Caco-2 (cell line): ENCODE results near the gene SGCA. TPM values are rescaled to one million over a fixed set of nuclear protein-coding genes. Genes with fewer than 3 reads are reported as not detected.

ENCODE experiments used
- BruUV-seq: library from RNA; stranded (reverse); fragments of 400-500 nt; replicated peaks from 2 replicates; lab custom pipeline; 2021; lab: Mats Ljungman, UMichigan
- CTCF ChIA-PET: fragments of 300-600 bp; sonication (Branson Sonifier 250); formaldehyde crosslinking; loops from one replicate; lab custom pipeline; 2022; ENCODE audit warnings: antibody characterized with exemption; lab: Charles Lee
- POLR2A ChIA-PET: fragments of 300-600 bp; sonication (Branson Sonifier 250); formaldehyde crosslinking; loops from one replicate; lab custom pipeline; 2022; ENCODE audit warnings: antibody characterized with exemption; lab: Charles Lee
- DNase-seq, 2 experiments: peaks; one replicate each; pipeline versions ENCODE4 v3.0.0 to v3.0.0-alpha.2; 2020 to 2022
- H3K27me3 ChIP-seq: replicated peaks from 2 replicates; pipeline ENCODE4 v1.6.0; 2011; ENCODE audit warnings: low read length; ENCODE audit not compliant: control insufficient read depth, insufficient read depth
- H3K36me3 ChIP-seq: 2 replicates; pipeline ENCODE4 v1.5.1; 2011; ENCODE audit warnings: low read length; ENCODE audit not compliant: control insufficient read depth, insufficient read depth
- H3K4me1 ChIP-seq: fragments of 250-450 bp; sonication (Bioruptor Pico); 2 replicates; pipeline ENCODE4 v1.5.1; 2020; ENCODE audit warnings: mild to moderate bottlenecking
- H3K4me3 ChIP-seq: 2 replicates; pipeline ENCODE4 v1.5.1; 2011; ENCODE audit warnings: low read depth, mild to moderate bottlenecking, control low read depth, low read length
- H3K9me3 ChIP-seq: fragments of 250-450 bp; sonication (Bioruptor Pico); 2 replicates; pipeline ENCODE4 v1.5.1; 2020; ENCODE audit warnings: mild to moderate bottlenecking, moderate library complexity
- H3K27ac Mint-ChIP-seq: one replicate; pipeline ENCODE4 v1.8.0; 2022; ENCODE audit warnings: mixed read lengths; ENCODE audit not compliant: unreplicated experiment
- H3K27me3 Mint-ChIP-seq: one replicate; pipeline ENCODE4 v1.8.0; 2022; ENCODE audit warnings: mixed read lengths; ENCODE audit not compliant: insufficient read depth, unreplicated experiment
- H3K36me3 Mint-ChIP-seq: one replicate; pipeline ENCODE4 v1.8.0; 2022; ENCODE audit warnings: mild to moderate bottlenecking, mixed read lengths; ENCODE audit not compliant: insufficient read depth, unreplicated experiment
- H3K4me1 Mint-ChIP-seq: one replicate; pipeline ENCODE4 v1.8.0; 2022; ENCODE audit warnings: low read depth, mixed read lengths; ENCODE audit not compliant: unreplicated experiment
- H3K4me3 Mint-ChIP-seq: one replicate; pipeline ENCODE4 v1.8.0; 2022; ENCODE audit warnings: mild to moderate bottlenecking, moderate library complexity, mixed read lengths; ENCODE audit not compliant: unreplicated experiment
- H3K9me3 Mint-ChIP-seq: one replicate; pipeline ENCODE4 v1.8.0; 2022; ENCODE audit warnings: mixed read lengths; ENCODE audit not compliant: unreplicated experiment
- CTCF ChIP-seq, 2 experiments: fragments of 200-600 bp in 1 of 2; IDR thresholded peaks; 1 replicate in 1 of 2; 2 replicates in 1 of 2; pipeline versions ENCODE4 v1.5.1 to v1.8.0; 2011 to 2022; ENCODE audit warnings: antibody characterized with exemption in 1 of 2, control low read depth in 1 of 2, inconsistent platforms in 1 of 2, low read depth in 1 of 2, low read length in 1 of 2, mild to moderate bottlenecking in 1 of 2, moderate library complexity in 1 of 2; ENCODE audit not compliant: insufficient read depth in 1 of 2, severe bottlenecking in 1 of 2, unreplicated experiment in 1 of 2
- intact Hi-C: fragments of 100-400 bp; cut with micrococcal nuclease; formaldehyde crosslinking; loops from one replicate; pipeline ENCODE4 v1.10.0; 2022; ENCODE audit not compliant: unreplicated experiment
- total RNA-seq: library from RNA; stranded (reverse); gene quantifications from 2 replicates; pipeline ENCODE4 v1.2.3, GENCODE V29; 2022

SGCA gene
- total RNA-seq, 1 experiment from 2014 or later, result not detected

DNA sequence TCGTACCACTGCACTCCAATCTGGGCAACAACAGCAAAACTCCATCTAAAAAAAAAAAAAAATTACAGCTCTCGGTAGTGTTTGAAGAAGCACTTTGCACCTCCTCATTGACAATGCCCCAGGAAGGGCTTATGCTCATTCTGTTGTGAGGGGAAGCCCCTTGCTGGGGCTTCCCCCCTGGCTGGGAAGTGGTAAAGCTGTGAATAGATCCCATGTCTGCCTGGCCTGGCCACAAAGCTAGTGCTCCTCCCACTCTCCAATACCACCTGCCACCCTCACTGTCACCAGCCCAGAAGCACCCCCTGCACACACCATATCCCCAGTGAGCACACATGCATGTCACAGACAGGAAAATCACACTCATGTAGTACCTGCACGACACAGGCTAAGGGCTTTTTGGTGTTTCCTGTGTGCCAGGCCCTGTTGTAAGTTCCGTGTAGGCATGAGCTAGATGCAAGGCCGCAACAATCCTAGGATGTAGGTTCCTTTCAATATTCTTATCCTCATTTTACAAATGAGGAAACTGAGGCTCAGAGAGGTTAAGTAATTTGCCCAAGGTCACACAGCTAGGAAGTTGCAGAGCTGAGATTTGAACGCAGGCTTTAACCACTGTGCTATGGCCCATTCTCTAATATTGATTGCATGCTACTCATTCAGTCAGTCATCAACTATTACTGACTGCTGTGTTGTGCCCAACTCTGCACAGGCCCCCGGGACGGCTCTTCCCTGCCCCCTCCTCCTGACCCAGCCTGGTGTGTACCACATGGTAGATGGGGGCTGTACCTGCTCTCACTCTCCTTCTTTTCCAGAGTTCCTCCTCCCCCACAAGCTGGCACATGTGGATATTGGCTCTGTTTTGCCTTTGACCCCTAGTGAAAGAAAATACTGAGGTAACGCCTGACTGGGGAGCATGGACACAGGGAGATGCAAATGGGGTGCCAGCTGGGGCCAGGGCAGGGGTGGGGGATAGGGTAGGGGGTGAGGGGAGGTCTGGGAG lies 47.5 kb downstream of the SGCA start:
- Histone ChIP-seq H3K4me3 (no peak overlapping the region), H3K4me1 (peaks cover 64% of the 10 kb centered on the region), H3K27me3 (no peaks in the 10 kb centered on the region), H3K36me3 (no peaks in the 10 kb centered on the region), H3K9me3 (no peaks in the 10 kb centered on the region)
- no peak overlapping the region for H3K4me3 Mint-ChIP-seq
- H3K27me3 Mint-ChIP-seq, result no peaks in the 10 kb centered on the region
- H3K36me3 Mint-ChIP-seq, result no peaks in the 10 kb centered on the region
- no TSS peak for BruUV-seq
- DNase-seq, result no peak
- no peaks in the 10 kb centered on the region for H3K9me3 Mint-ChIP-seq
- ChIA-PET POLR2A (no interaction called here), CTCF (interaction anchor here (0.7 to 1.2 kb wide), 4 partner anchors 11 to 80 kb away, joined by 3 to 4 read pairs (median 4); partner anchors contain the start of gene TMEM92)
- H3K4me1 Mint-ChIP-seq, result peaks cover 58% of the 10 kb centered on the region
- intact Hi-C loops, result no loop called here
- no peak overlapping the region for H3K27ac Mint-ChIP-seq
- no peak for TF ChIP-seq CTCF (IDR thresholded peaks at IDR 0.05; ENCODE audit: insufficient read depth in 1 of 2, low read depth in 1 of 2, low read length in 1 of 2, severe bottlenecking in 1 of 2, unreplicated experiment in 1 of 2)

DNA sequence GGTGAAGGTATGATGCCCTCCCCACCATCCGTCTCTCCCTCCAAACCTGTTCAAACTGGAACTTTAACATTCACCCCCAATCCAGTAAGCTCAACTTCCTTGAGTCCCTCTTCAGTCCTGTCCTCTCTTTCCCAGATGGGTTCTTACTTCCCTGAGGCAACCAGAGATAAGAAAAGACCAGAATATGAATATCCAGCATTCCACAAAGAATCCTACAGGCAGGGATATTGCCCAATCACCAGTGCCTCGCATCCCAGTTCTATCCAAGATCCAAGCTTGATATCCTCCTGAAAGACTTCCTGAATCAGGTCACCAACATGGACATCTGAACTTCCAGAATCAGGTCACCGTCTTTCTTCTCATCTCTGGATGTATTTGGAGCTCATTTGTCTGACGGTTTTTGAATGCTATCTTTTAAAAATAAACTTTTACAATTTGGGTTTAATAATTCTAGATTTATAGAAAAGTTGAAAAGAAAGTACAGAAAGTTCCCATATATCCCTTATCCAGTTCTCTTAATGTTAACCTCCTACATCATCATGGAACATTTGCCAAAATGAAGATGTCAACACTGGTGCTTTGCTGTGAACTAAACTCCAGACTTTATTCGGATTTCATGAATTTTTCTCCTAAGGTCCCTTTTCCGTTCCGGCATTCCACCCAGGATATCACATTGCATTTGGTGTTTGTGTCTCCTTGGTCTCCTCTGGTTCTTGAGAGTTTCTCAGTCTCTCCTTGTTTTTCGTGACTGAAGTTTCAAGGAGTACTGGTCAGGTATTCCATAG lies 49.4 kb downstream of the SGCA start:
- no peaks in the 10 kb centered on the region for H3K9me3 ChIP-seq
- BruUV-seq, result no TSS peak
- H3K9me3 Mint-ChIP-seq, result no peaks in the 10 kb centered on the region
- peaks cover 64% of the 10 kb centered on the region for H3K4me1 ChIP-seq
- no peak overlapping the region for H3K4me3 ChIP-seq
- no peaks in the 10 kb centered on the region for H3K27me3 ChIP-seq
- TF ChIP-seq CTCF (IDR thresholded peaks at IDR 0.05; ENCODE audit: insufficient read depth in 1 of 2, low read depth in 1 of 2, low read length in 1 of 2, severe bottlenecking in 1 of 2, unreplicated experiment in 1 of 2), result no peak
- intact Hi-C loops, result no loop called here
- no peaks in the 10 kb centered on the region for H3K27me3 Mint-ChIP-seq
- no peaks in the 10 kb centered on the region for H3K36me3 ChIP-seq
- CTCF ChIA-PET, result interaction anchor here (0.5 to 1.5 kb wide), 3 partner anchors 15 to 87 kb away, joined by 3 to 7 read pairs (median 7); no protein-coding TSS in a partner anchor
- H3K4me3 Mint-ChIP-seq, result no peak overlapping the region
- POLR2A ChIA-PET, result no interaction called here
- no peaks in the 10 kb centered on the region for H3K36me3 Mint-ChIP-seq
- DNase-seq, result peak in 1 of 2 experiments; percentile 42
- H3K27ac Mint-ChIP-seq, result peak overlapping the region; percentile 1
- H3K4me1 Mint-ChIP-seq, result peaks cover 52% of the 10 kb centered on the region

- peaks cover 49% of the 10 kb centered on the region for H3K4me1 Mint-ChIP-seq
These were observed 51.8 kb downstream of the SGCA start for GRCh38 chr17:50217591-50217990.

More at GRCh38 chr17:50217591-50217990, 51.8 kb downstream of the SGCA start:
- Histone ChIP-seq H3K4me1 (peaks cover 56% of the 10 kb centered on the region), H3K4me3 (no peak overlapping the region), H3K9me3 (no peaks in the 10 kb centered on the region), H3K36me3 (no peaks in the 10 kb centered on the region), H3K27me3 (no peaks in the 10 kb centered on the region)
- no peak for TF ChIP-seq CTCF (IDR thresholded peaks at IDR 0.05; ENCODE audit: insufficient read depth in 1 of 2, low read depth in 1 of 2, low read length in 1 of 2, severe bottlenecking in 1 of 2, unreplicated experiment in 1 of 2)
- ChIA-PET CTCF (interaction anchor here (1.4 kb wide), 1 partner anchor 13 kb away, joined by 5 read pairs; no protein-coding TSS in a partner anchor), POLR2A (no interaction called here)
- Mint-ChIP-seq H3K4me3 (no peak overlapping the region), H3K9me3 (no peaks in the 10 kb centered on the region), H3K27me3 (no peaks in the 10 kb centered on the region), H3K27ac (no peak overlapping the region), H3K36me3 (no peaks in the 10 kb centered on the region)
- intact Hi-C loops, result no loop called here
- DNase-seq, result no peak
- no TSS peak for BruUV-seq
